Skeletal muscle satellite cell (primary cell): Measurements from ENCODE around the gene TADA2B.

Experiments used
- H3K27me3 ChIP-seq: 2 replicates; pipeline ENCODE4 v1.7.0; 2013; ENCODE audit warnings: low read length; ENCODE audit not compliant: control insufficient read depth, insufficient read depth
- H3K36me3 ChIP-seq: 2 replicates; pipeline ENCODE4 v1.7.0; 2013; ENCODE audit warnings: mild to moderate bottlenecking, control low read depth, low read length; ENCODE audit not compliant: insufficient read depth
- H3K4me1 ChIP-seq: 2 replicates; pipeline ENCODE4 v1.7.0; 2013; ENCODE audit warnings: low read length; ENCODE audit not compliant: control insufficient read depth, insufficient read depth
- H3K4me2 ChIP-seq: 2 replicates; pipeline ENCODE4 v1.7.0; 2013; ENCODE audit warnings: mild to moderate bottlenecking, low read length
- H3K4me3 ChIP-seq: 2 replicates; pipeline ENCODE4 v1.7.0; 2013; ENCODE audit warnings: low read length
- H3K9ac ChIP-seq: 2 replicates; pipeline ENCODE4 v1.7.0; 2013; ENCODE audit warnings: mild to moderate bottlenecking, low read depth, low read length, moderate library complexity
- H3K9me3 ChIP-seq: replicated peaks from 2 replicates; pipeline ENCODE4 v1.7.0; 2013; ENCODE audit warnings: mild to moderate bottlenecking, control low read depth, low read length

Gene TADA2B

DNA sequence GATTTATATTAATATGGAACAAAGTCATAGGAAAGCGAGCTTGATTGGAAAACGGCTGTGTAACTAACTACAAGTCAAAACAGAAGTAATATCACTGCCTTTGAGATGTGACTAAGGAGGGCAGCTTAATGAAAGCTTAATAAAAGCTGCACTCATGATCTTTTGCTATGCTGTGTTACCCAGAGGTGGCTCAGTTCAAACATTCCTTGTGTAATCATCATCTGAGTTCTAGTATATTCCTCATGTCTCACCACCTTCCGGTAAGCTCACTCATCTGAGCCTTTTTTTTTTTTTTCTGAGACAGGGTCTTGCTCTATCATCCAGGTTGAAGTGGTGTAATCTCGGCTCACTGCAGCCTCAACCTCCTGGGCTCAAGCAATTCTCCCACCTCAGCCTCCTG lies 19.6 kb downstream of the TADA2B start:
- Histone ChIP-seq H3K36me3 (peaks cover 57% of the 10 kb centered on the region), H3K4me2 (no peak overlapping the region), H3K27me3 (no peaks in the 10 kb centered on the region), H3K4me3 (no peak overlapping the region), H3K9me3 (no peaks in the 10 kb centered on the region), H3K9ac (no peak overlapping the region), H3K4me1 (peaks cover 8% of the 10 kb centered on the region)

GRCh38 chr4:7063362-7063761 lies 20.2 kb downstream of the TADA2B start:
- Histone ChIP-seq H3K4me2 (no peak overlapping the region), H3K9ac (no peak overlapping the region), H3K4me3 (no peak overlapping the region), H3K27me3 (no peaks in the 10 kb centered on the region), H3K9me3 (no peaks in the 10 kb centered on the region), H3K36me3 (peaks cover 55% of the 10 kb centered on the region), H3K4me1 (peaks cover 8% of the 10 kb centered on the region)

GRCh38 chr4:7066006-7066405 lies 22.8 kb downstream of the TADA2B start:
- no peaks in the 10 kb centered on the region for H3K27me3 ChIP-seq
- H3K9ac ChIP-seq = no peak overlapping the region
- peak overlapping the region; percentile 88 for H3K4me2 ChIP-seq
- H3K9me3 ChIP-seq = no peaks in the 10 kb centered on the region
- H3K4me1 ChIP-seq = peaks cover 16% of the 10 kb centered on the region
- H3K4me3 ChIP-seq = no peak overlapping the region
- peaks cover 30% of the 10 kb centered on the region for H3K36me3 ChIP-seq

DNA sequence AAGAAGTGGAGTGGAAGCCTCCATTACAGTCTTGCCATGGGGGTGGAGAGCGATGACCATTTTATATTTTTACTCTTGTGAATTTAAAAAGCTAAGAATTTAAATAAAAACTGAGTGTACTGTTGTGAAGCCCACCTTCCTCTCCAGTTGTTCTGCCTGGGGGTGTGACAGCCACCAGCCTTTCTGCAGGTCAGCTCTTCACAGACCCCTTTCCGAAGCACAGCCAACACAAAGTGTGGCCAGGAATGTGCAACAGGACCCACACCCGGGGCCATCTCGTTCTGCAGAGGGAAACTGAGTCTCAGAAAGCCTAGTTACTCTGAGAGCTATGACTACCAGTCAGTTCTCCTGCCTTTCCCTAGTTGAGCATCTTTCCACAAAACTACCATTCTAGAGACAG lies 23.3 kb downstream of the TADA2B start:
- Histone ChIP-seq H3K4me1 (peaks cover 16% of the 10 kb centered on the region), H3K36me3 (peaks cover 25% of the 10 kb centered on the region), H3K9me3 (no peaks in the 10 kb centered on the region), H3K4me2 (peak overlapping the region; percentile 88), H3K27me3 (peaks cover 3% of the 10 kb centered on the region), H3K9ac (peak overlapping the region; percentile 89), H3K4me3 (peak overlapping the region; percentile 94)

- Histone ChIP-seq H3K4me3 (peak overlapping the region; percentile 94), H3K27me3 (peaks cover 6% of the 10 kb centered on the region), H3K9me3 (no peaks in the 10 kb centered on the region), H3K4me2 (peak overlapping the region; percentile 88), H3K9ac (peak overlapping the region; percentile 89), H3K36me3 (peaks cover 19% of the 10 kb centered on the region), H3K4me1 (peaks cover 16% of the 10 kb centered on the region)
These were observed 23.9 kb downstream of the TADA2B start for GRCh38 chr4:7067126-7067451.

DNA sequence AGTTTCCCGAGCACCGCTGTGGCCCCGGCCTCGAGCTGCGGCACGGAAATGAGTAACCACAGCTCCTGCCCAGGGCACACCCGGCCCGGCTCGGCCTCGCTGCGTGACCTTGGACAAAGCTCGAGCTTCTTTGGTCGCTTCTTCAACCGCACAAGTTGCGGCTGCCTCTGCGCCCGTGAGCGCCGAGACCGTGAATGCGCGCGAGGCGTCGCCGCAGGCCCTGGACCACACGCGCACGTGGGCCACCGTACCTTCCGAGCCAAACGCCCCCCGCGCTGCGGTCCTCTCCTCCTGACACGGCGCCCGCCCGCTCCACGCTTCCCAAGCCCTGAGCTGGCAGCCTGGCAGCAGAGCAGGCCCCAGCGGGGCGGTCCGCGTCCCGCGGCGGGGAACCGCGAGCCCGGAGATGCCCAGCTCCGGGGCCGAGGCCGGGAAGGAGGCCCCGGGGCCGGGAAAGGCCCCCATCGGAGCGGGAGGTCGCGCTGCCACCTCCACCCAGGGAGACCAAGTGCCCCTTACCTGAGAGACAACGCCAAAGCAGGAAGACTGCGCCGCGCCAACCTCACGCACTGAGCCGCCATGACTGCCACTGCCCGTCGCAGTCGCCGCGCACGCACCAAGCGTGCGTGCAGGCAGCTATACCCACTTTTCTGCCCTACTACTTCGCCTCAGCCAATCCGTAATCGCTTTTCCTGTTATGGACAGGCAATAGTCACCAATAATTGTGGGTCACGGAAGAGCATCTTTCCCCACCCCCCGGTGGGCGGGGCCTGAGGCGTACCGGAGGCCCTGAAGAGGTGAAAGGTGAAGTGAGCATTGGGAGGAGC lies 24.5 kb downstream of the TADA2B start, which contains the start of gene GRPEL1:
Gene GRPEL1, minus strand, starts transcription at position 613 of the 827 bp plus-strand sequence. Its CDS starts 32 bp downstream, at position 581.
- H3K4me3 ChIP-seq = peak within 1 kb of the TSS; percentile 94
- peak within 1 kb of the TSS; percentile 88 for H3K4me2 ChIP-seq
- H3K4me1 ChIP-seq = peaks cover 16% of the 10 kb centered on the region
- no peaks in the 10 kb centered on the region for H3K9me3 ChIP-seq
- H3K27me3 ChIP-seq = peaks cover 6% of the 10 kb centered on the region
- H3K9ac ChIP-seq = peak within 1 kb of the TSS; percentile 89
- peaks cover 17% of the 10 kb centered on the region for H3K36me3 ChIP-seq

GRCh38 chr4:7068279-7068842 lies 25.2 kb downstream of the TADA2B start:
- H3K9ac ChIP-seq = peak overlapping the region; percentile 82
- peak overlapping the region; percentile 73 for H3K4me3 ChIP-seq
- H3K27me3 ChIP-seq = peaks cover 6% of the 10 kb centered on the region
- H3K4me1 ChIP-seq = peaks cover 16% of the 10 kb centered on the region
- peak overlapping the region; percentile 85 for H3K4me2 ChIP-seq
- H3K36me3 ChIP-seq = peaks cover 13% of the 10 kb centered on the region
- H3K9me3 ChIP-seq = no peaks in the 10 kb centered on the region

DNA sequence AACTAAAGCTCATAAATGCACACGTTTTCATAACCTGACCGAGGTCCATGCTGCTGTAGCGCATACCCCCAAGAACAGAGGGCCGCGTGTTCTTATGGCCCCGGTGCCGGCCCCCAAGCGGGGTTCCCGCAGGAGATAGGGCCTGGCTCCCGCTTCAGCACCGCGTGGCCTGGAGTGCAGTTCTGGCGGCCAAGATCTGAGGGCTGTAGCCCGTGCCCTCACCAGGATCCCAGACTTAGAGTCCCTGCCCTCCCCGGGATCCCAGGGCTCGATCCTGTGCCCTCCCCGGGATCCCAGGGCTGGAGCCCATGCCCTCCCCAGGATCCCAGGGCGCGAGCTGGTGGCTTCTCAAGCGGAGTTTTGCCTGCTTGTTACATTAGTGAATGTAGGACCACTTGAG lies 25.7 kb downstream of the TADA2B start:
- Histone ChIP-seq H3K9ac (peak overlapping the region; percentile 82), H3K9me3 (no peaks in the 10 kb centered on the region), H3K36me3 (peaks cover 7% of the 10 kb centered on the region), H3K4me2 (peak overlapping the region; percentile 85), H3K4me3 (peak overlapping the region; percentile 73), H3K4me1 (peaks cover 22% of the 10 kb centered on the region), H3K27me3 (peaks cover 6% of the 10 kb centered on the region)

DNA sequence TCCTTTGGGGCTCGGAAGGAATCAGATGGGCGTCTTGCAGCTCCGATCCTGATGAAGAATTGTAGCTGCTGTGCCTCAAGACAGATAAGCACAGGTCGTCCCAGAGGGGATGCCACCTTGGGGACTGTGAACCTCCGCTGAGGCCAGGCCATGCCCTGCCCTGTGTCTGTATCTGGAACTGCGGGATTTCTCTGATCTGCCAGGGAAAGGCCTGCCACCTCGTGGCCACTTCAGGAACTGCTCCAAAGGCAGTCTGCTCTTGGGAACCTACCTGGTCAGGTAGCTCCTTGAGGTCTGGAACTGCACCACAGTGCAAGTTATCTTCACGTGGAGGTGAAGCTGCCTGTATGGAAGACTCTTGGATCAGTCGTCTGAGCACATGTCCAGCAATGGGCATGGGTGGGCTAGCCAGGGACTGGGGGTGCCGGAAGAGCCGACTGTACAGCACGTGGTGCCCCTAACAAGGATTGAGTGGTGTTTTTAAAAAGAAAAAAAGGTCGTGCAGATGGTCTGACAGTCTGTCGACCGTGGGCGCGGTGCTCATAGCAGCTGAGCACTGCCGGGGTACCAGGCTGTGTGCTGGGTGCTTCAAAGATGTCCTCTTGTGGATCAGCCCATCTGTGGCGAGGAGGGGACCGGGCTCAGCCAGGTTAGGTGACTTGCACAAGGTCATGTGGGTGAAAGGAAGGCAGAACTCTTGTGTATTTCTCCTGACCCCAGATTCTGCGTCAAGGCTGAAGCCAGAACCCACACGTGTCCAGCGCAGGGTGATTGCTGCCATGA lies 27.7 kb downstream of the TADA2B start:
- peaks cover 34% of the 10 kb centered on the region for H3K4me1 ChIP-seq
- H3K27me3 ChIP-seq = peaks cover 6% of the 10 kb centered on the region
- H3K4me3 ChIP-seq = no peak overlapping the region

DNA sequence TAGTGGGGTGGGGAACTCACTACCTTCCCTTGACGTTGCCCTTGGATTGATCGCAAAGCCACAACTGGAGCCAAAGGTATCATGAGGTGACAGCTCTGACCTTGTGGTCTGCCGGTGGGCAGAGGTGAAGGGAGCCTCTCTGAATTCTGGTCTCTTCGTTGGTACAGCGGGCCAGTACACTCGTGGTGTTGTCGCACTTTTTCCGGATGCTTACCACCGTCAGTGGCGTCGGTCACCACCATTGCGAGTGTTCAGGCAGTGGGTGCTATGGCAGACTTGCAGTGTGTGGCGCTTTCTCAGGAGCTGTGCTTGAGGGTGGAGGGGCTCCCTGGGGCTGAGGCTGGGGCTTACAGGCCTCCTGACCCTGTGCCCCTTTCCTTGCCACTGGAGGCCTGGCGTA lies 29.9 kb downstream of the TADA2B start:
- Histone ChIP-seq H3K36me3 (no peaks in the 10 kb centered on the region), H3K9ac (no peak overlapping the region), H3K9me3 (no peaks in the 10 kb centered on the region), H3K27me3 (peaks cover 6% of the 10 kb centered on the region), H3K4me1 (peaks cover 33% of the 10 kb centered on the region), H3K4me3 (no peak overlapping the region), H3K4me2 (no peak overlapping the region)

More for the DNA sequence above, 27.7 kb downstream of the TADA2B start:
- Histone ChIP-seq H3K9ac (no peak overlapping the region), H3K9me3 (no peaks in the 10 kb centered on the region), H3K4me2 (no peak overlapping the region), H3K36me3 (no peaks in the 10 kb centered on the region)

GRCh38 chr4:7073526-7074390 lies 30.6 kb downstream of the TADA2B start:
- Histone ChIP-seq H3K4me2 (peak overlapping the region; percentile 50), H3K4me1 (peaks cover 31% of the 10 kb centered on the region), H3K9me3 (no peaks in the 10 kb centered on the region), H3K4me3 (peak overlapping the region; percentile 26), H3K27me3 (peaks cover 6% of the 10 kb centered on the region), H3K36me3 (no peaks in the 10 kb centered on the region), H3K9ac (no peak overlapping the region)
